Tibial nerve (tissue), 4 donors: ENCODE measurements around the gene STAT5B. TPM values are rescaled to one million over a fixed set of nuclear protein-coding genes. Genes with fewer than 3 reads are reported as not detected.
"Not testable (repeated sequence)": the region's sequence is repeated elsewhere in the genome, so short reads cannot be mapped to it uniquely, and the experiment has no call there.

Source experiments
- DNase-seq, 2 donors: peaks; one replicate each; pipeline ENCODE4 v3.0.0-alpha.2; 2019; ENCODE audit warnings: low spot score in 2 of 2
- H3K27ac ChIP-seq, 4 donors: fragments of 200-600 bp; sonication (generic) in 3 of 4; one replicate each; pipeline ENCODE4 v1.5.1; 2017 to 2019; ENCODE audit warnings: mild to moderate bottlenecking in 1 of 4
- H3K27me3 ChIP-seq, 2 donors: fragments of 200-600 bp; sonication (generic) in 1 of 2; one replicate each; pipeline versions ENCODE4 v1.5.1 to v1.6.0; 2017 to 2019
- H3K36me3 ChIP-seq, 3 donors: fragments of 200-600 bp; sonication (generic); one replicate each; pipeline ENCODE4 v1.5.1; 2018 to 2019
- H3K4me1 ChIP-seq, 4 donors: fragments of 200-600 bp; sonication (generic) in 3 of 4; one replicate each; pipeline ENCODE4 v1.5.1; 2017 to 2019
- H3K4me3 ChIP-seq, 4 donors: fragments of 200-600 bp; sonication (generic) in 3 of 4; one replicate each; pipeline ENCODE4 v1.5.1; 2017 to 2019; ENCODE audit warnings: mild to moderate bottlenecking in 1 of 4, moderate library complexity in 1 of 4
- H3K9me3 ChIP-seq, 4 donors: fragments of 200-600 bp; sonication (generic) in 3 of 4; one replicate each; pipeline ENCODE4 v1.5.1; 2017 to 2019
- CTCF ChIP-seq, 5 experiments: fragments of 200-600 bp in 3 of 5; fragments of 450-650 bp in 2 of 5; sonication (generic) in 3 of 5; IDR thresholded peaks; one replicate each; pipeline ENCODE4 v1.5.1; 2016 to 2019; ENCODE audit warnings: antibody characterized with exemption in 5 of 5, mild to moderate bottlenecking in 3 of 5, moderate library complexity in 2 of 5
- EP300 ChIP-seq, 2 donors: sonication (generic); formaldehyde crosslinking; IDR thresholded peaks; one replicate each; pipeline ENCODE4 v1.6.1; 2017; ENCODE audit warnings: antibody characterized with exemption in 2 of 2, mild to moderate bottlenecking in 1 of 2
- POLR2A ChIP-seq, 2 donors: fragments of 450-650 bp; IDR thresholded peaks; one replicate each; pipeline ENCODE4 v1.6.1; 2017; ENCODE audit warnings: antibody characterized with exemption in 2 of 2, mild to moderate bottlenecking in 2 of 2, moderate library complexity in 2 of 2
- WGBS, 2 donors: methylation state at CpG; one replicate each; pipeline ENCODE4 v1.1.5; 2018; 5-methylcytosine and 5-hydroxymethylcytosine counted together
- total RNA-seq, 4 donors: library from RNA; depleted of rRNA; stranded (reverse); fragments of >200 nt; gene quantifications; one replicate each; pipeline ENCODE4 v1.1.0, GENCODE V29; 2016

The STAT5B gene
- total RNA-seq, 4 donors from 2014 or later: 96.8 to 117 (median 104) TPM

- DNase-seq: no peak
- no peaks in the 10 kb centered on the region for H3K9me3 ChIP-seq
- H3K27ac ChIP-seq: no peak overlapping the region
- H3K36me3 ChIP-seq: no peaks in the 10 kb centered on the region
- peaks cover 0 to 32% (median 8%) of the 10 kb centered on the region in 4 donors for H3K4me1 ChIP-seq
- no peak overlapping the region for H3K4me3 ChIP-seq
- WGBS, 2 donors: 87 to 96% methylated on average over 2 of the region's 2 CpGs
- no peak for TF ChIP-seq CTCF (IDR thresholded peaks at IDR 0.05)
- no peak for TF ChIP-seq EP300 (IDR thresholded peaks at IDR 0.05)
- no peak for TF ChIP-seq POLR2A (IDR thresholded peaks at IDR 0.05)
- H3K27me3 ChIP-seq: no peaks in the 10 kb centered on the region
Measured at GRCh38 chr17:42266462-42266861, 9.7 kb downstream of the STAT5B start.

DNA sequence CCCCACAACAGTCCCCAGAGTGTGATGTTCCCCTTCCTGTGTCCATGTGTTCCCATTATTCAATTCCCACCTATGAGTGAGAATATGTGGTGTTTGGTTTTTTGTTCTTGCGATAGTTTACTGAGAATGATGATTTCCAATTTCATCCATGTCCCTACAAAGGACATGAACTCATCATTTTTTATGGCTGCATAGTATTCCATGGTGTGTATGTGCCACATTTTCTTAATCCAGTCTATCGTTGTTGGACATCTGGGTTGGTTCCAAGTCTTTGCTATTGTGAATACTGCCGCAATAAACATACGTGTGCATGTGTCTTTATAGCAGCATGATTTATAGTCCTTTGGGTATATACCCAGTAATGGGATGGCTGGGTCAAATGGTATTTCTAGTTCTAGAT, 11.8 kb downstream of the STAT5B start:
- not testable (repeated sequence) for H3K27me3 ChIP-seq, H3K36me3 ChIP-seq, H3K9me3 ChIP-seq, H3K27ac ChIP-seq, H3K4me3 ChIP-seq, DNase-seq
- H3K4me1 ChIP-seq: peaks cover 0 to 13% (median 6%) of the 10 kb centered on the region in 4 donors
- WGBS, 2 donors: no CpG with 5 or more reads among the region's 4 CpGs

- H3K4me1 ChIP-seq: no peaks in the 10 kb centered on the region
- no peaks in the 10 kb centered on the region for H3K27me3 ChIP-seq
- no peaks in the 10 kb centered on the region for H3K36me3 ChIP-seq
- H3K9me3 ChIP-seq: no peaks in the 10 kb centered on the region
- H3K27ac ChIP-seq: no peak overlapping the region
- 85 to 86% methylated on average over 6 of the region's 6 CpGs for WGBS, 2 donors
- H3K4me3 ChIP-seq: no peak overlapping the region
- TF ChIP-seq CTCF (IDR thresholded peaks at IDR 0.05): no peak
- no peak for TF ChIP-seq EP300 (IDR thresholded peaks at IDR 0.05)
- no peak for TF ChIP-seq POLR2A (IDR thresholded peaks at IDR 0.05)
- DNase-seq: no peak
Measured at GRCh38 chr17:42260318-42260717, 15.9 kb downstream of the STAT5B start.

DNA sequence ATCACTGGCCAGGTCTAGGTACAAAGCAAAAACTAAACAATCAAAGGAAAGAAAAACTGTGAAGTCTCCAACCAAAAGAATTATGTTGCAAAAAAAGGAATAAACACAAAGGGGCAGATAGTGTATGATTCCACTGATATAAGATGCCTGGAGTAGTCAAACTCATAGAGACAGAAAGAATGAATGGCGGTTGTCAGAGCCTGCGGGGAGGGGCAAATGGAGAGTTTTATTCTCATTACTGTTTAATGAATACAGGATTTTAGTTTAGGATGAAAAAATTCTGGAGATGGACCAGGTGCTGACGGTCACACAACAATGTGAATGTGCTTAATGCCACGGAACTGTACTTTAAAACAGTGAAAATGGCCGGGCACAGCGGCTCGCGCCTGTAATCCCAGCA, 20.7 kb downstream of the STAT5B start:
- Histone ChIP-seq H3K36me3 (no peaks in the 10 kb centered on the region), H3K4me1 (peaks cover 0 to 27% (median 2%) of the 10 kb centered on the region in 4 donors), H3K27ac (no peak overlapping the region), H3K27me3 (no peaks in the 10 kb centered on the region), H3K9me3 (no peaks in the 10 kb centered on the region), H3K4me3 (no peak overlapping the region)
- DNase-seq: no peak
- TF ChIP-seq EP300 (IDR thresholded peaks at IDR 0.05): no peak
- TF ChIP-seq CTCF (IDR thresholded peaks at IDR 0.05): no peak
- no peak for TF ChIP-seq POLR2A (IDR thresholded peaks at IDR 0.05)
- 93 to 96% methylated on average over 8 of the region's 8 CpGs for WGBS, 2 donors

GRCh38 chr17:42253578-42253977, 22.6 kb downstream of the STAT5B start:
- TF ChIP-seq CTCF (IDR thresholded peaks at IDR 0.05): no peak
- no peak for TF ChIP-seq POLR2A (IDR thresholded peaks at IDR 0.05)
- TF ChIP-seq EP300 (IDR thresholded peaks at IDR 0.05): no peak
- peaks cover 0 to 43% (median 11%) of the 10 kb centered on the region in 4 donors for H3K4me1 ChIP-seq
- WGBS, 2 donors: 95 to 97% methylated on average over 5 of the region's 5 CpGs

More at GRCh38 chr17:42253578-42253977, 22.6 kb downstream of the STAT5B start:
- H3K27ac ChIP-seq: no peak overlapping the region
- DNase-seq: no peak
- no peaks in the 10 kb centered on the region for H3K9me3 ChIP-seq
- H3K27me3 ChIP-seq: no peaks in the 10 kb centered on the region
- no peak overlapping the region for H3K4me3 ChIP-seq
- no peaks in the 10 kb centered on the region for H3K36me3 ChIP-seq
